Liver (tissue), 3 donors: ENCODE measurements around the gene SH3BP2.

Experiments
- FOXA1 ChIP-seq: IDR thresholded peaks from 2 replicates; pipeline ENCODE4 v1.6.1; 2016; ENCODE audit warnings: antibody characterized with exemption
- JUND ChIP-seq, 2 donors: IDR thresholded peaks; 2 replicates each; pipeline ENCODE4 v1.6.1; 2016; ENCODE audit warnings: antibody characterized with exemption in 2 of 2
- TAF1 ChIP-seq: conservative IDR thresholded peaks from 2 replicates; pipeline ENCODE4 v1.6.1; 2016; ENCODE audit warnings: antibody characterized with exemption, mild to moderate bottlenecking
- TF ChIP-seq, protein P1 (sequence below): IDR thresholded peaks from 2 replicates; pipeline ENCODE4 v1.6.1; 2016; ENCODE audit warnings: antibody characterized with exemption
- TF ChIP-seq, protein P2 (sequence below): fragments of 150-350 bp; IDR thresholded peaks from 2 replicates; pipeline ENCODE4 v1.5.1; 2017; ENCODE audit warnings: improper control_type of control experiment, low read depth, low read length; ENCODE audit not compliant: missing input control
- TF ChIP-seq, protein P3 (sequence below): IDR thresholded peaks from 2 replicates; pipeline ENCODE4 v1.6.1; 2016; ENCODE audit warnings: antibody characterized with exemption
- donor health status: healthy.
- donor health status: healthy.

DNA sequence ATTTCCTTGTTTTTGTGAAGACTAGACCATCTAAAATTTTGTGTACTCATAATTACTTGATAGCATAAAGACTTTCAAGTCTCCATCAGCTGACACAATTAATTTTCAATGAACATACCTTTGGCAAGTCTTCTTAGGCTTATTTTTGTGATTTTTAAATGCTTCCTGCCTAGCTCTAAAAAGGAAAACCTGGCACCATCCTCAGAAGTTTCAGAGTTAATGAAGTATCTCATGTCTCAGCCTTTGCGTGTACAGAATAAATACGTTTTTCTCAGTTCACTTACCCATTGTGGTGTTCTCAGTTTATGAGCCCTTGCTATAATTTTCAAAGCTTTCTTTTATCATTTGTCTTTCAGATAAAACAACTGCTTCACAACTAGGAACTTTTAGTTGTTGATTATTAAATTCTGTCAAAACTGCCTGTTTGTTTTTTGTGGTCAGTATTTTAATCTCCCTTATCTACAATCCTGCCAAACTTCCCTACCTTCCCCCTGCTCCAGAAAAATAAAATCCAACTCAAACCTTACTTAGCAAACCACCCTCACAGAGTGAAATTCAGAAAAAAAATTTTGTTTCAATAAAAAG is 72.4 kb downstream of the SH3BP2 start:
- TF ChIP-seq, protein P1, sequence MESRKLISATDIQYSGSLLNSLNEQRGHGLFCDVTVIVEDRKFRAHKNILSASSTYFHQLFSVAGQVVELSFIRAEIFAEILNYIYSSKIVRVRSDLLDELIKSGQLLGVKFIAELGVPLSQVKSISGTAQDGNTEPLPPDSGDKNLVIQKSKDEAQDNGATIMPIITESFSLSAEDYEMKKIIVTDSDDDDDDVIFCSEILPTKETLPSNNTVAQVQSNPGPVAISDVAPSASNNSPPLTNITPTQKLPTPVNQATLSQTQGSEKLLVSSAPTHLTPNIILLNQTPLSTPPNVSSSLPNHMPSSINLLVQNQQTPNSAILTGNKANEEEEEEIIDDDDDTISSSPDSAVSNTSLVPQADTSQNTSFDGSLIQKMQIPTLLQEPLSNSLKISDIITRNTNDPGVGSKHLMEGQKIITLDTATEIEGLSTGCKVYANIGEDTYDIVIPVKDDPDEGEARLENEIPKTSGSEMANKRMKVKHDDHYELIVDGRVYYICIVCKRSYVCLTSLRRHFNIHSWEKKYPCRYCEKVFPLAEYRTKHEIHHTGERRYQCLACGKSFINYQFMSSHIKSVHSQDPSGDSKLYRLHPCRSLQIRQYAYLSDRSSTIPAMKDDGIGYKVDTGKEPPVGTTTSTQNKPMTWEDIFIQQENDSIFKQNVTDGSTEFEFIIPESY = no peak
- TF ChIP-seq, protein P2, sequence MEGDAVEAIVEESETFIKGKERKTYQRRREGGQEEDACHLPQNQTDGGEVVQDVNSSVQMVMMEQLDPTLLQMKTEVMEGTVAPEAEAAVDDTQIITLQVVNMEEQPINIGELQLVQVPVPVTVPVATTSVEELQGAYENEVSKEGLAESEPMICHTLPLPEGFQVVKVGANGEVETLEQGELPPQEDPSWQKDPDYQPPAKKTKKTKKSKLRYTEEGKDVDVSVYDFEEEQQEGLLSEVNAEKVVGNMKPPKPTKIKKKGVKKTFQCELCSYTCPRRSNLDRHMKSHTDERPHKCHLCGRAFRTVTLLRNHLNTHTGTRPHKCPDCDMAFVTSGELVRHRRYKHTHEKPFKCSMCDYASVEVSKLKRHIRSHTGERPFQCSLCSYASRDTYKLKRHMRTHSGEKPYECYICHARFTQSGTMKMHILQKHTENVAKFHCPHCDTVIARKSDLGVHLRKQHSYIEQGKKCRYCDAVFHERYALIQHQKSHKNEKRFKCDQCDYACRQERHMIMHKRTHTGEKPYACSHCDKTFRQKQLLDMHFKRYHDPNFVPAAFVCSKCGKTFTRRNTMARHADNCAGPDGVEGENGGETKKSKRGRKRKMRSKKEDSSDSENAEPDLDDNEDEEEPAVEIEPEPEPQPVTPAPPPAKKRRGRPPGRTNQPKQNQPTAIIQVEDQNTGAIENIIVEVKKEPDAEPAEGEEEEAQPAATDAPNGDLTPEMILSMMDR = no peak
- TF ChIP-seq, protein P3, sequence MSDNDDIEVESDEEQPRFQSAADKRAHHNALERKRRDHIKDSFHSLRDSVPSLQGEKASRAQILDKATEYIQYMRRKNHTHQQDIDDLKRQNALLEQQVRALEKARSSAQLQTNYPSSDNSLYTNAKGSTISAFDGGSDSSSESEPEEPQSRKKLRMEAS = no peak
- TF ChIP-seq TAF1 (no peak), JUND (IDR thresholded peaks at IDR 0.05) (no peak), FOXA1 (no peak)
